ENCODE measurements around the gene TMEM200C. TPM values are rescaled to one million over a fixed set of nuclear protein-coding genes. Genes with fewer than 3 reads are reported as not detected.

Gene TMEM200C
- total RNA-seq = not detected
- polyA plus RNA-seq = not detected

DNA sequence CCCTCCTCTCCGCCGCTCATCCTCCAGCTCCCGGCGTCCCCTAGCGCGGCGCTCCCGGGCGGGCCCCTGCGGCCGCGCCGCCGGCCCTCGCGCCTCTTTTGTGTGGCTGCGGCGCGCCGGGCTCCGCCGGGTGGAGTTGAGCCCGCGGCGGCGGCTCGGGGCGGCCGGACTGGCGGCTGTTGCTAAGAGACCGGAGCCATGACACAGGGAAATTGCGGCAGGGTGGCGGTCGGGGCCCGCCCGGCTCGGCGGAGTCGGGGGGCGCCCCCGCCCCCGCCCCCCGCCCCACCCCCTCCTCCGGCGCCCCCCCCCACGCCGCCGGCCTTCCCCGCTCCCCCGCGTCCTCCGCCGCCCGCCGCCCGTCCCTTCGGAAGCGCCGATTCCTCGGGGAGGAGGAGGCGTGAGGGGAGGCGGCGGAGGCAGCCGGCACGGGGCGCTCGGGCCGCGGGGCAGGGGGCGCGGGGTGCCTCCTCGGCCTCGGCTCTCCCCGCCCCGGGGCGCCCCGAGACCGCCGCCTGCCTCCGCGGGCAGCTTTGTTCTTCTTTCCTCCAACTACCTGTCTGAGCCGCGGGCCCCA lies at the start of gene TMEM200C:
TSS of gene TMEM200C (minus strand) at position 224 of the 577 bp plus-strand sequence. CDS start 3,459 bp downstream, outside the sequence.
- peaks cover 23% of the 10 kb centered on the region for H3K27me3 ChIP-seq (ENCODE audit: insufficient read depth, low read length)
- no peaks in the 10 kb centered on the region for H3K36me3 ChIP-seq (ENCODE audit: insufficient read depth, low read length)
- Mint-ChIP-seq H3K4me1 (peaks cover 0 to 10% (median 6%) of the 10 kb centered on the region in 4 donors), H3K9me3 (peaks cover 0 to 5% (median 0%) of the 10 kb centered on the region in 8 donors), H3K36me3 (no peaks in the 10 kb centered on the region), H3K27ac (no peak within 1 kb of the TSS), H3K27me3 (peaks cover 41 to 46% of the 10 kb centered on the region in 2 donors), H3K4me3 (peak within 1 kb of the TSS in 7 of 8 donors; percentile 17 to 71 (median 42))
- CTCF ChIA-PET (ENCODE audit: partially characterized antibody) = no interaction called here
- POLR2A ChIA-PET (ENCODE audit: partially characterized antibody) = no interaction called here
- no peaks in the 10 kb centered on the region for H3K4me1 ChIP-seq (ENCODE audit: insufficient read depth, low read length)
- no peak for DNase-seq
- intact Hi-C loops (cut with micrococcal nuclease) = loop anchor here (10.0 kb wide), 1 partner anchor 821 kb away; no protein-coding TSS in a partner anchor
- H3K27ac ChIP-seq (ENCODE audit: low read depth, low read length) = no peak within 1 kb of the TSS
- no peak within 1 kb of the TSS for H3K4me3 ChIP-seq (ENCODE audit: low read length in 2 of 2)
- H3K9me3 ChIP-seq (ENCODE audit: control insufficient read depth in 1 of 2, low read length in 2 of 2) = no peaks in the 10 kb centered on the region

DNA sequence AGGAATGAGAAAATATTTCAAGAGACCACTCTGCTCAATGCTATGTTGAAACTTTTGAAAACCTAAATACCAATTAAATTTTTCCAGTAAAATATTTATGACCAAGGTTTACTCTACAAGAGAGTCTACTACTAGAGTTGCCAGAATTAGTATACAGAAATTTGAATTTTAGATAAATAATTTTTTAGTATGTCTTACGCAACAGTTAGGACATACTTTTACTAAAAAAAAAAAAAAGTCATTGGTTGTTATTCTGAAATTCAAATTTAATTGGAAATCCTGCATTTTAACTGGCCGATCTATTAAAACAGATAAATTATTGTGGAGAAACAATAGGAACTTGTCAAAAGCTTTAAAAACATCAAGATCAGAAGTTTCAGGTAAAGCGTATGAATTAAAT lies 49.1 kb upstream of the TMEM200C start:
- no peaks in the 10 kb centered on the region for H3K4me1 ChIP-seq (ENCODE audit: insufficient read depth, low read length)
- no peak overlapping the region for H3K4me3 Mint-ChIP-seq
- H3K27me3 ChIP-seq (ENCODE audit: insufficient read depth, low read length) = no peaks in the 10 kb centered on the region
- no peaks in the 10 kb centered on the region for H3K4me1 Mint-ChIP-seq
- no peaks in the 10 kb centered on the region for H3K36me3 ChIP-seq (ENCODE audit: insufficient read depth, low read length)
- H3K4me3 ChIP-seq (ENCODE audit: low read length in 2 of 2) = no peak overlapping the region
- no peak overlapping the region for H3K27ac ChIP-seq (ENCODE audit: low read depth, low read length)
- ChIA-PET CTCF (ENCODE audit: partially characterized antibody) (no interaction called here), POLR2A (ENCODE audit: partially characterized antibody) (no interaction called here)
- intact Hi-C loops (cut with micrococcal nuclease) = no loop called here
- H3K27me3 Mint-ChIP-seq = no peaks in the 10 kb centered on the region
- H3K9me3 Mint-ChIP-seq = peaks cover 0 to 6% (median 0%) of the 10 kb centered on the region in 8 donors
- no peak overlapping the region for H3K27ac Mint-ChIP-seq
- no peaks in the 10 kb centered on the region for H3K36me3 Mint-ChIP-seq
- DNase-seq = no peak
- H3K9me3 ChIP-seq (ENCODE audit: control insufficient read depth in 1 of 2, low read length in 2 of 2) = no peaks in the 10 kb centered on the region

DNA sequence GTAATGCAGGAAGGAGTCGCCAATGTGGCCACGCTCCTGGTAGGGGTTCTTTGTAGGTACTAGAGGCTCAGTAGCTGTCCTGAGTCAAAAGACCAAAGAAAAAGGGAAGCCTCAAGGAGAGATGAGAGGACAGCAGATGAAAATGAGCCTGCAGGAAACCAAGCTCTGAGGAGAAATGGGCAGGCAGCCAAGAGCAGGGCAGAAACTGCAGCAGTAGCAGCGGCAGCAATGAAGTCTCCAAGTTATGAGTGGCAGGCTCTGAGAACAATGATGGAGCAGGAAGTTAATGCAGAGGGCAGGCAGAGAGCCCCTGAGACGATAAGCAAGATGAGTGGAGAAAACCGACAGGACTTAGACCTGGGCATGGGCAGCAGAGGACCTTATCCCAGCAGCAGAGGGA lies 48.2 kb upstream of the TMEM200C start:
- ChIA-PET POLR2A (ENCODE audit: partially characterized antibody) (no interaction called here), CTCF (ENCODE audit: partially characterized antibody) (no interaction called here)
- Histone ChIP-seq H3K27ac (ENCODE audit: low read depth, low read length) (no peak overlapping the region), H3K9me3 (ENCODE audit: control insufficient read depth in 1 of 2, low read length in 2 of 2) (no peaks in the 10 kb centered on the region), H3K4me3 (ENCODE audit: low read length in 2 of 2) (no peak overlapping the region), H3K27me3 (ENCODE audit: insufficient read depth, low read length) (no peaks in the 10 kb centered on the region), H3K36me3 (ENCODE audit: insufficient read depth, low read length) (no peaks in the 10 kb centered on the region), H3K4me1 (ENCODE audit: insufficient read depth, low read length) (no peaks in the 10 kb centered on the region)
- no peak overlapping the region for H3K4me3 Mint-ChIP-seq
- no peaks in the 10 kb centered on the region for H3K27me3 Mint-ChIP-seq
- H3K9me3 Mint-ChIP-seq = peaks cover 0 to 6% (median 0%) of the 10 kb centered on the region in 8 donors
- no peaks in the 10 kb centered on the region for H3K4me1 Mint-ChIP-seq
- intact Hi-C loops (cut with micrococcal nuclease) = no loop called here
- no peaks in the 10 kb centered on the region for H3K36me3 Mint-ChIP-seq
- H3K27ac Mint-ChIP-seq = no peak overlapping the region
- no peak for DNase-seq

DNA sequence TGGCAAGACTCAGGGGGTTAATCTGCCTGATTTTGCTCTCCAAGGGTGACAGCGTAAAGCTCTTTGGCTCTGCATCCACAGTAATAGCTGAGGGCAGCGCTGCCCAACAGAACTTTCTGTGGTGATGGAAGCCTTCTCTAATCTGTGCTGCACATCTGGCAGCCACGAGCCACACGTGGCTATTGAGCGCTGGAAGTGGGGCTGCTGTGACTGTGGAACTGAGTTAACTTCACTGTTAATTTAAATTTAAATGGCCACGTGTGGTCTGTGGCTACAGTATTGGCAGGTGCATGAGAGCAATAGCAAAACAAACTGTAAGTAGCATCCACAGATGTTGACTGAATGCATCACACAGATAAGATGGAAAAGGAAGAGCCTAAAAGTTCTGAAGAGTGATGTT lies 47.3 kb upstream of the TMEM200C start:
- CTCF ChIA-PET (ENCODE audit: partially characterized antibody) = no interaction called here
- no peak for DNase-seq

DNA sequence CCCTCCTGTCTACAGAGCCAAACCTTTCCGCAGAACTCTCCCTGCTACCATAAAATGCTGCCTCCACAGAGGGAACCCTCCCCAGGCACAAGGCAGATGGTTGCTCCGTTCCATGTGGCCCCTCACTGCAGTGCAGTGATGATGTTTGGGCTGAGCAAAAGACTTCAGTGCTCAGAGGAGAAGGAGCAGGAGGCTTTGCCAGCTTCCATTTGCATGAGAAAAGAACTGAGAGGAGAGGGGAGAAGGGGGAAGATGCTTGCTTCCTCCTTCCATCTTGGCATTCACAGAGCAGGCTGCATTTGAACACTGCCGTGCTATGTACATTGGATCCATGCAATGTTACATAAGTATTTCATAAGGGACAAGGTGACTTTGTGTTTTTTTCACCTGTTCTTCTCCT lies 46.6 kb upstream of the TMEM200C start:
- H3K36me3 ChIP-seq (ENCODE audit: insufficient read depth, low read length) = no peaks in the 10 kb centered on the region
- H3K27me3 ChIP-seq (ENCODE audit: insufficient read depth, low read length) = no peaks in the 10 kb centered on the region
- no peak overlapping the region for H3K4me3 ChIP-seq (ENCODE audit: low read length in 2 of 2)
- POLR2A ChIA-PET (ENCODE audit: partially characterized antibody) = no interaction called here
- CTCF ChIA-PET (ENCODE audit: partially characterized antibody) = no interaction called here
- intact Hi-C loops (cut with micrococcal nuclease) = no loop called here
- no peaks in the 10 kb centered on the region for H3K4me1 ChIP-seq (ENCODE audit: insufficient read depth, low read length)
- Mint-ChIP-seq H3K36me3 (no peaks in the 10 kb centered on the region), H3K4me1 (no peaks in the 10 kb centered on the region), H3K27me3 (no peaks in the 10 kb centered on the region), H3K4me3 (no peak overlapping the region), H3K9me3 (peaks cover 0 to 6% (median 0%) of the 10 kb centered on the region in 8 donors), H3K27ac (no peak overlapping the region)
- DNase-seq = no peak
- H3K27ac ChIP-seq (ENCODE audit: low read depth, low read length) = no peak overlapping the region
- H3K9me3 ChIP-seq (ENCODE audit: control insufficient read depth in 1 of 2, low read length in 2 of 2) = no peaks in the 10 kb centered on the region

More for the DNA sequence above, 47.3 kb upstream of the TMEM200C start:
- Histone ChIP-seq H3K27ac (ENCODE audit: low read depth, low read length) (no peak overlapping the region), H3K4me3 (ENCODE audit: low read length in 2 of 2) (no peak overlapping the region), H3K4me1 (ENCODE audit: insufficient read depth, low read length) (no peaks in the 10 kb centered on the region), H3K36me3 (ENCODE audit: insufficient read depth, low read length) (no peaks in the 10 kb centered on the region), H3K9me3 (ENCODE audit: control insufficient read depth in 1 of 2, low read length in 2 of 2) (no peaks in the 10 kb centered on the region), H3K27me3 (ENCODE audit: insufficient read depth, low read length) (no peaks in the 10 kb centered on the region)
- no peaks in the 10 kb centered on the region for H3K36me3 Mint-ChIP-seq
- no peaks in the 10 kb centered on the region for H3K4me1 Mint-ChIP-seq
- intact Hi-C loops (cut with micrococcal nuclease) = no loop called here
- H3K4me3 Mint-ChIP-seq = no peak overlapping the region
- no peak overlapping the region for H3K27ac Mint-ChIP-seq
- peaks cover 0 to 6% (median 0%) of the 10 kb centered on the region in 8 donors for H3K9me3 Mint-ChIP-seq
- POLR2A ChIA-PET (ENCODE audit: partially characterized antibody) = no interaction called here
- no peaks in the 10 kb centered on the region for H3K27me3 Mint-ChIP-seq

GRCh38 chr18:5939801-5940667 lies 44.7 kb upstream of the TMEM200C start:
- Histone ChIP-seq H3K9me3 (ENCODE audit: control insufficient read depth in 1 of 2, low read length in 2 of 2) (no peaks in the 10 kb centered on the region), H3K36me3 (ENCODE audit: insufficient read depth, low read length) (no peaks in the 10 kb centered on the region), H3K4me1 (ENCODE audit: insufficient read depth, low read length) (no peaks in the 10 kb centered on the region), H3K4me3 (ENCODE audit: low read length in 2 of 2) (no peak overlapping the region), H3K27ac (ENCODE audit: low read depth, low read length) (no peak overlapping the region), H3K27me3 (ENCODE audit: insufficient read depth, low read length) (no peaks in the 10 kb centered on the region)
- no peak for DNase-seq
- no peak overlapping the region for H3K27ac Mint-ChIP-seq
- H3K4me3 Mint-ChIP-seq = no peak overlapping the region
- peaks cover 0 to 6% (median 0%) of the 10 kb centered on the region in 8 donors for H3K9me3 Mint-ChIP-seq
- ChIA-PET POLR2A (ENCODE audit: partially characterized antibody) (no interaction called here), CTCF (ENCODE audit: partially characterized antibody) (no interaction called here)
- intact Hi-C loops (cut with micrococcal nuclease) = no loop called here
- no peaks in the 10 kb centered on the region for H3K4me1 Mint-ChIP-seq
- H3K36me3 Mint-ChIP-seq = no peaks in the 10 kb centered on the region
- no peaks in the 10 kb centered on the region for H3K27me3 Mint-ChIP-seq

- Mint-ChIP-seq H3K9me3 (peaks cover 0 to 6% (median 0%) of the 10 kb centered on the region in 8 donors), H3K36me3 (no peaks in the 10 kb centered on the region), H3K27me3 (no peaks in the 10 kb centered on the region), H3K27ac (no peak overlapping the region), H3K4me3 (no peak overlapping the region), H3K4me1 (no peaks in the 10 kb centered on the region)
- intact Hi-C loops (cut with micrococcal nuclease) = no loop called here
- ChIA-PET POLR2A (ENCODE audit: partially characterized antibody) (no interaction called here), CTCF (ENCODE audit: partially characterized antibody) (no interaction called here)
- Histone ChIP-seq H3K27me3 (ENCODE audit: insufficient read depth, low read length) (no peaks in the 10 kb centered on the region), H3K36me3 (ENCODE audit: insufficient read depth, low read length) (no peaks in the 10 kb centered on the region), H3K27ac (ENCODE audit: low read depth, low read length) (no peak overlapping the region), H3K4me3 (ENCODE audit: low read length in 2 of 2) (no peak overlapping the region), H3K9me3 (ENCODE audit: control insufficient read depth in 1 of 2, low read length in 2 of 2) (no peaks in the 10 kb centered on the region), H3K4me1 (ENCODE audit: insufficient read depth, low read length) (no peaks in the 10 kb centered on the region)
- no peak for DNase-seq
Measured at GRCh38 chr18:5937795-5938194, 42.5 kb upstream of the TMEM200C start.
